GM23338 (cell line): ENCODE results near the gene BMPR1B. TPM values are rescaled to one million over a fixed set of nuclear protein-coding genes. Genes with fewer than 3 reads are reported as not detected.

ENCODE experiments used
- ATAC-seq: fragments of 200-7000 bp; cut with Tn5 transposase; 3 replicates; pipeline ENCODE4 v1.9.1; 2020
- DNase-seq: peaks from one replicate; pipeline ENCODE4 v3.0.0-alpha.2; 2015; ENCODE audit warnings: low spot score
- H2AFZ ChIP-seq: fragments of 200-600 bp; sonication (generic); 2 replicates; pipeline ENCODE4 v1.8.0; 2016; ENCODE audit warnings: antibody characterized with exemption, mild to moderate bottlenecking, moderate library complexity
- H3F3A ChIP-seq: fragments of 200-600 bp; sonication (generic); replicated peaks from 2 replicates; pipeline ENCODE4 v1.8.0; 2017; ENCODE audit warnings: antibody characterized with exemption, mixed run types, low read depth
- H3K27ac ChIP-seq: fragments of 200-600 bp; sonication (generic); 2 replicates; pipeline ENCODE4 v1.6.1; 2016; ENCODE audit warnings: low read depth
- H3K27me3 ChIP-seq: fragments of 200-600 bp; sonication (generic); 2 replicates; pipeline ENCODE4 v1.8.0; 2016; ENCODE audit warnings: mild to moderate bottlenecking, mixed run types, moderate library complexity; ENCODE audit not compliant: insufficient read depth
- H3K36me3 ChIP-seq: fragments of 200-600 bp; sonication (generic); 2 replicates; pipeline ENCODE4 v1.8.0; 2016; ENCODE audit warnings: mild to moderate bottlenecking; ENCODE audit not compliant: insufficient read depth
- H3K4me1 ChIP-seq: fragments of 200-600 bp; sonication (generic); 2 replicates; pipeline ENCODE4 v1.8.0; 2016; ENCODE audit warnings: mild to moderate bottlenecking, moderate library complexity; ENCODE audit not compliant: insufficient read depth
- H3K4me2 ChIP-seq: fragments of 200-600 bp; sonication (generic); 2 replicates; pipeline ENCODE4 v1.7.1; 2017; ENCODE audit warnings: mixed run types
- H3K4me3 ChIP-seq: fragments of 200-600 bp; sonication (generic); 2 replicates; pipeline ENCODE4 v1.6.1; 2016; ENCODE audit warnings: mixed run types
- H3K79me2 ChIP-seq: fragments of 200-600 bp; sonication (generic); replicated peaks from 2 replicates; pipeline ENCODE4 v1.8.0; 2017; ENCODE audit warnings: mild to moderate bottlenecking; ENCODE audit not compliant: insufficient read depth
- H3K9me2 ChIP-seq: fragments of 200-600 bp; sonication (generic); 2 replicates; pipeline ENCODE4 v1.8.0; 2017; ENCODE audit not compliant: insufficient read depth
- H4K20me1 ChIP-seq: fragments of 200-600 bp; sonication (generic); replicated peaks from 2 replicates; pipeline ENCODE4 v1.8.0; 2017; ENCODE audit warnings: mild to moderate bottlenecking; ENCODE audit not compliant: insufficient read depth
- H3K27ac Mint-ChIP-seq: 2 replicates; pipeline ENCODE4 v1.8.0; 2020; ENCODE audit warnings: inconsistent platforms, mild to moderate bottlenecking, moderate library complexity, mixed read lengths
- H3K27me3 Mint-ChIP-seq: 3 replicates; pipeline ENCODE4 v1.8.0; 2022; ENCODE audit warnings: low read depth, mild to moderate bottlenecking, moderate library complexity, mixed read lengths, inconsistent platforms; ENCODE audit not compliant: insufficient read depth, poor library complexity
- H3K36me3 Mint-ChIP-seq: 3 replicates; pipeline ENCODE4 v1.8.0; 2021; ENCODE audit warnings: low read depth, mild to moderate bottlenecking, inconsistent platforms, moderate library complexity, mixed read lengths
- H3K4me1 Mint-ChIP-seq: 3 replicates; pipeline ENCODE4 v1.8.0; 2020; ENCODE audit warnings: mild to moderate bottlenecking, inconsistent platforms, mixed read lengths
- H3K4me3 Mint-ChIP-seq: 3 replicates; pipeline ENCODE4 v1.8.0; 2021; ENCODE audit warnings: moderate library complexity, mild to moderate bottlenecking, inconsistent platforms, mixed read lengths
- H3K9me3 Mint-ChIP-seq: 3 replicates; pipeline ENCODE4 v1.8.0; 2020; ENCODE audit warnings: moderate library complexity, mild to moderate bottlenecking, inconsistent platforms, mixed read lengths
- CREB1 ChIP-seq: fragments of 250-450 bp; sonication (Bioruptor Pico); IDR thresholded peaks from 2 replicates; pipeline ENCODE4 v1.5.0; 2020; ENCODE audit warnings: low read depth, mild to moderate bottlenecking, moderate library complexity
- EZH2 ChIP-seq: fragments of 200-600 bp; sonication (generic); IDR thresholded peaks from one replicate; pipeline ENCODE4 v1.8.0; 2017; ENCODE audit warnings: antibody characterized with exemption, mild to moderate bottlenecking, low read depth; ENCODE audit not compliant: unreplicated experiment
- EZH2phosphoT487 ChIP-seq: fragments of 200-600 bp; sonication (generic); IDR thresholded peaks from one replicate; pipeline ENCODE4 v1.8.1; 2018; ENCODE audit warnings: antibody characterized with exemption; ENCODE audit not compliant: unreplicated experiment
- POLR2AphosphoS5 ChIP-seq: IDR thresholded peaks from 2 replicates; pipeline ENCODE4 v1.6.1; 2016; ENCODE audit warnings: antibody characterized with exemption, low read depth
- REST ChIP-seq: IDR thresholded peaks from one replicate; pipeline ENCODE4 v1.6.1; 2018; ENCODE audit warnings: antibody characterized with exemption; ENCODE audit not compliant: unreplicated experiment
- ZNF331 ChIP-seq: fragments of 250-450 bp; sonication (Bioruptor Pico); IDR thresholded peaks from 2 replicates; pipeline ENCODE4 v1.5.0; 2020; ENCODE audit warnings: low read depth, mild to moderate bottlenecking, moderate library complexity
- ZNF462 ChIP-seq: fragments of 250-450 bp; sonication (Bioruptor Pico); IDR thresholded peaks from 2 replicates; pipeline ENCODE4 v1.5.0; 2020; ENCODE audit warnings: mild to moderate bottlenecking, moderate library complexity
- polyA plus RNA-seq: library from polyadenylated mRNA; unstranded; fragments of >200 nt; fragmentation: Nextera tagmentation; extraction: Ambion mirVana; gene quantifications from 2 replicates; pipeline ENCODE4 v1.2.1, GENCODE V29; 2016
- total RNA-seq: library from RNA; depleted of rRNA; stranded (reverse); fragments of >200 nt; shearing (Covaris generic); gene quantifications from 2 replicates; pipeline ENCODE4 v1.2.3, GENCODE V29; 2014

BMPR1B gene
- total and polyA plus RNA-seq, 2 experiments from 2014 or later: 0.48 to 1.0 TPM

- TF ChIP-seq ZNF462 (CRISPR knock-in tag) (no peak), ZNF331 (CRISPR knock-in tag) (no peak), CREB1 (CRISPR knock-in tag) (no peak), EZH2phosphoT487 (no peak), REST (no peak)
Observed at GRCh38 chr4:95038791-95039190, 281.0 kb downstream of the BMPR1B start (continued).

- peaks cover 19% of the 10 kb centered on the region for H3K4me1 ChIP-seq
- no peak overlapping the region for H3K27ac ChIP-seq
- H3K9me2 ChIP-seq: no peaks in the 10 kb centered on the region
- H3K79me2 ChIP-seq: no peaks in the 10 kb centered on the region
- H3K36me3 ChIP-seq: no peaks in the 10 kb centered on the region
- peak overlapping the region; percentile 26; the same call in 1 of the 2 replicates for H2AFZ ChIP-seq
- H3K4me3 Mint-ChIP-seq: no peak overlapping the region
- ATAC-seq: peak; percentile 81
- no peaks in the 10 kb centered on the region for H4K20me1 ChIP-seq
- peak; percentile 36 for DNase-seq
- H3K36me3 Mint-ChIP-seq: no peaks in the 10 kb centered on the region
- no peak overlapping the region for H3K27ac Mint-ChIP-seq
- H3K4me3 ChIP-seq: no peak overlapping the region
- H3K4me2 ChIP-seq: peak overlapping the region; percentile 52
- H3K9me3 Mint-ChIP-seq: no peaks in the 10 kb centered on the region
- H3K27me3 Mint-ChIP-seq: no peaks in the 10 kb centered on the region
- H3K4me1 Mint-ChIP-seq: no peaks in the 10 kb centered on the region; the same call in 2 of the 3 replicates
- H3K27me3 ChIP-seq: no peaks in the 10 kb centered on the region
- H3F3A ChIP-seq: no peaks in the 10 kb centered on the region
- TF ChIP-seq POLR2AphosphoS5: no peak
- no peak for TF ChIP-seq EZH2
- no peak for TF ChIP-seq CREB1 (CRISPR knock-in tag)
Observed at GRCh38 chr4:95044324-95044837, 286.6 kb downstream of the BMPR1B start.
